CD4-positive, alpha-beta T cell treated with Interleukin-12 subunit alpha and Interleukin-12 subunit beta, for 1 hour (primary cell): ENCODE data around the gene PLXNB2.

Experiments used
- DNase-seq: peaks from one replicate; pipeline ENCODE4 v3.0.0-alpha.2; 2020

The PLXNB2 gene

GRCh38 chr22:50249341-50250248 is 57.9 kb downstream of the PLXNB2 start:
- no peak for DNase-seq

GRCh38 chr22:50248196-50249081 is 59.0 kb downstream of the PLXNB2 start:
- DNase-seq = no peak

GRCh38 chr22:50247748-50248147 is 59.7 kb downstream of the PLXNB2 start:
- DNase-seq = peak; percentile 81

- no peak for DNase-seq
Measured at GRCh38 chr22:50246242-50247175, 60.9 kb downstream of the PLXNB2 start.

GRCh38 chr22:50245214-50246072 is 62.0 kb downstream of the PLXNB2 start:
- DNase-seq = no peak

- DNase-seq = peak; percentile 92
Measured at GRCh38 chr22:50244420-50245213, 62.8 kb downstream of the PLXNB2 start, which contains the start of gene TUBGCP6. TSS of gene TUBGCP6 (minus strand) at chr22:50245023. CDS start at chr22:50244459, 564 bp downstream.

GRCh38 chr22:50243685-50244419 is 63.6 kb downstream of the PLXNB2 start:
- no peak for DNase-seq

- no peak for DNase-seq
Measured at GRCh38 chr22:50242406-50242949, 65.0 kb downstream of the PLXNB2 start.

GRCh38 chr22:50238755-50239154 is 68.7 kb downstream of the PLXNB2 start:
- DNase-seq = no peak

GRCh38 chr22:50236731-50237409 is 70.6 kb downstream of the PLXNB2 start:
- DNase-seq = no peak

- no peak for DNase-seq
Measured at GRCh38 chr22:50233223-50233622, 74.2 kb downstream of the PLXNB2 start.

GRCh38 chr22:50232481-50233151 is 74.8 kb downstream of the PLXNB2 start:
- no peak for DNase-seq

- DNase-seq = no peak
Measured at GRCh38 chr22:50229370-50229769, 78.1 kb downstream of the PLXNB2 start.

GRCh38 chr22:50228366-50228765 is 79.1 kb downstream of the PLXNB2 start:
- DNase-seq = no peak

- DNase-seq = no peak
Measured at GRCh38 chr22:50227579-50228215, 79.7 kb downstream of the PLXNB2 start.

GRCh38 chr22:50226875-50227165 is 80.6 kb downstream of the PLXNB2 start:
- no peak for DNase-seq

GRCh38 chr22:50226063-50226874 is 81.2 kb downstream of the PLXNB2 start:
- no peak for DNase-seq
